ENCODE data around the gene MON1B. TPM values are rescaled to one million over a fixed set of nuclear protein-coding genes. Genes with fewer than 3 reads are reported as not detected.
A peak's percentile ranks its signal among the peaks of the same experiment; 100 is the strongest.
"Not testable (repeated sequence)": the region's sequence is repeated elsewhere in the genome, so short reads cannot be mapped to it uniquely, and the experiment has no call there.

The MON1B gene
- polyA plus RNA-seq, 1 donor from 2014 or later: 33.2 TPM

DNA sequence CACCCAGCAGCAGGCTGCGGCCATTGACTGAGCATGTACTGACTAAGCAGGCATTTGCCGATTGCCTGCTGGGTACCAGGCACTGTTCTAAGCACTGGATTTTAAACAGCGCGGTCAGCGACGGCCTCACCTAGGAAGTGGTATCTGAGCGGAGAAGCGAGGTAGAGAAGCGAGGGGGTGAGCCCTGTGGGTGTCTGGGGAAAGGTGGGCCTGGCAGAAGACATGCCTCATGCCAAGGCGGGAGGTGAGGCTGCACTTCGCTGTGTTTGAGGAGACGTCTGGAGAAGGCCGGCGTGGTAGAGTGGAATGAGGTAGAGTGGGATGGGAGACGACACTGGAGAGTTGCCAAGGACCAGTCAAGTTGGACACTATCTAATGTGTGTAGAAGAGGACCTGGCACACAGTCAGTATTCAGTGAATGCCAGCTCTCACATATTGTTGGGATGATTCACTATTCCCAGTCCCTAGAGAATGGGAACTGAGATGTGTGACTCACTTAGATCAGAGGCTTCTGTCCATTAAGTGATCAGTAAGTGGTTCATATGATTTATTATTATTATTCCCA lies 22.6 kb downstream of the MON1B start:
- Mint-ChIP-seq H3K4me3 (peak overlapping the region; percentile 81 to 96 (median 86)), H3K9me3 (no peaks in the 10 kb centered on the region), H3K36me3 (no peaks in the 10 kb centered on the region), H3K27ac (no peak overlapping the region), H3K27me3 (no peaks in the 10 kb centered on the region), H3K4me1 (peaks cover 0 to 6% (median 1%) of the 10 kb centered on the region in 3 donors)

DNA sequence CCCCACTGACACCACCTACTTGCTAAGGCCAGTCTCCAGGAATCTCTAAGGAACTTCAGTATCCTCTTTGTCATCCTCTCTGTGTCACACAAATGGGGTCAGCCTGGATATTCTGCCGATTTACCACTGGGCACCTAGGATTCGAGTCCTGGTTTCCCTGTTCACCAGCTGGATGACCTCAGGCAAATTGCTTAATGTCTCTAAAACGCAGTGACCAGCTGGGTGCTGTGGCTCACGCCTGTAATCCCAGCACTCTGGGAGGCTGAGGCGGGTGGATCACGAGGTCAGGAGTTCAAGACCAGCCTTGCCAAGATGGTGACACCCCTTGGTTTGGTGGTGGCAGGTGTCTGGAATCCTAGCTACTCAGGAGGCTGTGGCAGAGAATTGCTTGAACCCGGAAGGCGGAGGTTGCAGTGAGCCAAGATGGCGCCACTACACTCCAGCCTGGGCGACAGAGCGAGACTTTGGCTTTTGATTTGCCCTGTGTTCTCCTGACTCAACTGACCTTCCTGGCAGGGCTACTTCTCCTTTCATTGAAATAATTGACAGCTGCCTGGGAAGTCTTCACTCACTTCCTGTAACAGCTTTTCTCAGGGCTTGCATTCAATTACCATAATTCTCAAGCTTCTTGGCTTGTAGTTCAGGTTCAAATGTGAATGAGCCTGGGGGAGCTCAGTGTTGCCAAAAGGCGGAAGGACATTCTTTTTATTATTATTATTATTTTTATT lies 23.6 kb downstream of the MON1B start:
- H3K27ac Mint-ChIP-seq: no peak overlapping the region
- no peaks in the 10 kb centered on the region for H3K27me3 Mint-ChIP-seq
- peaks cover 0 to 6% (median 1%) of the 10 kb centered on the region in 3 donors for H3K4me1 Mint-ChIP-seq
- no peaks in the 10 kb centered on the region for H3K9me3 Mint-ChIP-seq
- peak overlapping the region in 1 of 4 donors; percentile 81 for H3K4me3 Mint-ChIP-seq
- no peaks in the 10 kb centered on the region for H3K36me3 Mint-ChIP-seq

DNA sequence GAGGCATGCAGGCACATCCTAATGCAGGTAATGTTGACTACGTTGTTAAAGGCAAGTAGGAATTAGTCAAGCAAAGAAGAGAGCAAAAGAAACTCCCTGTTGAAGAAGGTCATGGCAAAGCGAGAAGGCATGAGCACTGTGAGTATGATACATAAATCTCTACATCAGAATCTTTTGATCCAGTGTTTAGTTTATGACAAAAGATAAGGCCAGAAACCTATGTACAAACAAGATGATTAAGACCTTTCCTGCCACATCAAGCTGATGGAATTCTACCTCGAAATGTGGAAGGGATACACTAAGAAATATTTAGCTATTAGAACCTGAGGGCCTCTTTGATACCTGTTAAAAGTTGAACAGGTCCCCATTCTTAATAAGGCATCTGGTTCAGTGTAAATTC lies 28.4 kb downstream of the MON1B start:
- Mint-ChIP-seq H3K9me3 (no peaks in the 10 kb centered on the region), H3K4me1 (no peaks in the 10 kb centered on the region), H3K27me3 (no peaks in the 10 kb centered on the region), H3K36me3 (peaks cover 2% of the 10 kb centered on the region), H3K27ac (no peak overlapping the region), H3K4me3 (no peak overlapping the region)

DNA sequence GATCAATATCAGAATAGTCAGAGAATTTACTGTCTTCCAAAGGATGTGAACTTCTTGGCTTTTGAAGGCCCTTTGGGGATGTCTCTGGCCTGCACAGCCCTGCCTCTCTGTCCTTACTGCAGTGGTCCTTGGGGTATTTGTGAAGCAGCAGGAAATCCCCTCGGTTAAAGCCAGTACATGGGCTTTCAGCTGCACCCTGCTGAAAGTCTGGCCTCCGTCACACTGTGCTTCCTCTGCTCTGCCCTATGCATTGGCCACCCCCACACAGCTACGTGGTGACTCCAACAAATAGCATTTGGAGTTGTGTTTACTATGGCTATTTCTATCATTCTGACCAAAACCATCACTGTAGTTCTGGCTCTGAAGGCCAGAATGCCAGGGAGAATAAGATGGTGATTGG lies 29.4 kb downstream of the MON1B start:
- H3K4me3 Mint-ChIP-seq: no peak overlapping the region

DNA sequence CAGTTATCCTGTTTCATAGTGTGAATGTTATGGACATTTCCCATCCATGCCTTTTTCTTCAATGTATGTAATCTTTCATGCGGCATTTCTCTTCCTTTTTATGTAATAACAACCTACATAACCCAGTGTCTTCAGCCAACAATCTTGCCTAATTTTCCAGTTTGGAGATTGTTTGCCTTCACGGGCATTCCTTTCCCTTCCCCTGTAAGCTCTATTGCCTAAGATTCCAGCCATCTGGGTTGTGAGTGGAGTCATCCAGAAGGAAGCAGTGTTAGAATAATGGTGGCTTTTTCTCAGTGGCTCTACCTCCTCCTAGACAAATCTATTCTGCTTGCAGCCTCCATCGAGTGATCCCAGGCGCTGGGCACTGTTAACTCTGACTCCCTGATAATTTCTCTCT lies 30.5 kb downstream of the MON1B start:
- H3K27ac Mint-ChIP-seq: no peak overlapping the region
- H3K4me3 Mint-ChIP-seq: no peak overlapping the region
- peaks cover 1% of the 10 kb centered on the region for H3K27me3 Mint-ChIP-seq
- no peaks in the 10 kb centered on the region for H3K9me3 Mint-ChIP-seq
- no peaks in the 10 kb centered on the region for H3K4me1 Mint-ChIP-seq
- H3K36me3 Mint-ChIP-seq: peaks cover 2% of the 10 kb centered on the region

More for the DNA sequence above, 29.4 kb downstream of the MON1B start:
- Mint-ChIP-seq H3K27me3 (peaks cover 1% of the 10 kb centered on the region), H3K36me3 (peaks cover 2% of the 10 kb centered on the region), H3K27ac (no peak overlapping the region), H3K9me3 (no peaks in the 10 kb centered on the region), H3K4me1 (no peaks in the 10 kb centered on the region)

DNA sequence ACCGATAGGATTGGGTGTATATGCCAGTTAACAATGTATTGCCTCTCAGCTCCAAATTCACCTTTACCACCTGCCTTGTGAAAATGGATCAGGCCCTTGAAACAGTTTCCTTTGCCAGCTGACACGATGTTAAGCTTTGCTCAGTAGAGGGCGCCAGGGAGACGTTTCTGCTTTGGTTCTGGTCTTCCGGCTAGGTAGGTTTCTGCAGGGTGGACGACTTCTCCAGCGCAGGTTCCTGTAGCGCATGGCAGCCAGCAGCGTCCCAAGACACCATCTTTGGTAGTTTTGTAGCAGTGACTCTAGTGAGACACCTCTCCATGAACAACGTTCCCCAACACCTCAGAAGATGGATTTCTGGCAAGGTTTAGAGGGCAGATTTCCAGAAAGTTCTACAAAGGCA lies 32.2 kb downstream of the MON1B start:
- no peaks in the 10 kb centered on the region for H3K4me1 Mint-ChIP-seq
- H3K9me3 Mint-ChIP-seq: no peaks in the 10 kb centered on the region
- peaks cover 2% of the 10 kb centered on the region for H3K36me3 Mint-ChIP-seq
- no peak overlapping the region for H3K4me3 Mint-ChIP-seq
- peaks cover 1% of the 10 kb centered on the region for H3K27me3 Mint-ChIP-seq
- H3K27ac Mint-ChIP-seq: no peak overlapping the region

DNA sequence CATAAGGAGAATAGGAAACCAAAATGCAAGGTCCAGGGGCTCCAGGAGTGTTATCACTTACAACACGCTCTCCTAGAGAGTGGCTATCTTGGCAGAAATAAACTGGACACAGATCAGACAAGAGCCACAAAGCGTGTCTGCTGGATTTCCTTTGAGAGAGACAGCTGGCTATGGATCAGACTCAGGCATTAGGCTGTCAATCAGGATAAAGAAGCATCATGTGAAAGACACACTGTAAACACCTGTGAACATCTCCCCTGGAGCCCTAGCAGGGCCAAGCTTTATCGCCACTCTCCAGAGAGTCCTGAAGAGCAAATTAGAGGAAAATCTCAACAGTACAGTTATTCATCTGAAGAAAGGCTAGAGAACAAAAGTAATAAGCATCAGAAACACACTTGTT lies 34.2 kb downstream of the MON1B start:
- Mint-ChIP-seq H3K27me3 (peaks cover 5% of the 10 kb centered on the region), H3K9me3 (no peaks in the 10 kb centered on the region), H3K4me3 (no peak overlapping the region), H3K4me1 (no peaks in the 10 kb centered on the region), H3K27ac (no peak overlapping the region), H3K36me3 (no peaks in the 10 kb centered on the region)

DNA sequence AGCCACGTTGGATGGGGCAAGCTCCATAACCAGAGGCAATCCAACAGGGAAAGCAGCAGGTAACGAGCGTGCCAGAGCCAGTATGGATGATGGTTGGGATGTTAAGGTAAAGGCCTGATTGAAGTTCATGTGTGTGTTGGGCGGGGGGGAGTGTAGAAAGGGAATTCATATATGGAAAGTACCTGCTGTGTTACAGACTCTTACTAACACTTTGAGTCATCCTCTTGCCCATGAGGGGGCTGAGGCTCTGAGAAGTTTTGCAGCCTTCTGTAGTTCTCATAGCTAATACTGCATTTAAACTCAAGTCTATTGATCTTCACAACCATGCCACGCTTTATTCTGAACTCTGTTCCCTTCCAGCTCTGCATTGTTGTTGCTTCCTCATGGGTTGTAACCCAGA lies 36.8 kb downstream of the MON1B start:
- H3K4me1 Mint-ChIP-seq: no peaks in the 10 kb centered on the region
- no peak overlapping the region for H3K4me3 Mint-ChIP-seq
- H3K36me3 Mint-ChIP-seq: no peaks in the 10 kb centered on the region
- H3K9me3 Mint-ChIP-seq: no peaks in the 10 kb centered on the region
- peak overlapping the region in 1 of 3 donors; percentile 50 for H3K27ac Mint-ChIP-seq
- H3K27me3 Mint-ChIP-seq: peaks cover 7% of the 10 kb centered on the region

DNA sequence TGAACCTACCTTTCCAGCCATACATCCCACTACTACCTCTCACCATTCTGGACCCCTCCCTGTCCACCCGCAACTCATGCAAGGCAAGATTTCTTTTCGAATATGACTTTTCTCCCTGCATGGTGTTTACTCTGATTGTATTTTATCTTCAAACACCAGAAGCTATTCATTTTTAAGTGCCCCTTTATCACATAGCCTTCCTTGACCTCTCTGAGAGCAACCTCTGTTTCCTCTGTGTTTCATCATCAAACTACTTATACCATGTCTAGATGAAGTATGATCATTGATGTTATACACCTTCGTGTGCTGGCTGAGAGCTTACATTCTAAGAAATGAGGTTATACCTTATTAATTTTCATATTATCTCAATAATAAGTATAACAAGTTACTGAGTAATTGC lies 40.1 kb downstream of the MON1B start:
- Mint-ChIP-seq H3K4me1 (no peaks in the 10 kb centered on the region), H3K4me3 (no peak overlapping the region), H3K9me3 (no peaks in the 10 kb centered on the region), H3K27me3 (peaks cover 11% of the 10 kb centered on the region), H3K36me3 (no peaks in the 10 kb centered on the region), H3K27ac (no peak overlapping the region)

DNA sequence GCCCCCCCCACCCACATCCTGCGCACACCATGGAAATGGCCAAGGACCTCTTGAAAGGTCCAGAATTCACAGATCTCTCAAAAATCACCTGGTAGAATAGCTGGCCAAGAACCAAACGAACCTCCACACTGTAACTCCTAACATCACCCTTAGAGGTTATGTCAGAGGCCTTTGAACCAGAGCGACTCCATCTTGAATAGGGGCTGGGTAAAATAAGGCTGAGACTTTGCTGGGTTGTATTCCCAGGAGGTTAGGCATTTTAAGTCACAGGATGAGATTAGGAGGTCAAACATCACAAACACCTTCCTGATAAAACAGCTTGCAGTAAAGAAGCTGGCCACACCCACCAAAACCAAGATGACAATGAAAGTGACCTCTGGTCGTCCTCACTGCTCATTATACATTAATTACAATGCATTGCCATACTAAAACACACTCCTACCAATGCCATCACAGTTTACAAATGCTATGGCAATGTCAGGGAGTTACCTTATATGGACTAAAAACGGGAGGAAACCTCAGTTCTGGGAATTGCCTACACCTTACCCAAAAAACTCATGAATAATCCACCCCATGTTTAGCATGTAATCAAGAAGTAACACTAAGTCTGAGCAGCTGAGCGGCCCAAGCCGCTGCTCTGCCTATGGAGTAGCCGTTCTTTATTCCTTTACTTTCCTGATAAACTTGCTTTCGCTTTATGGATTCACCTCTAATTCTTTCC lies 43.0 kb downstream of the MON1B start:
- no peak overlapping the region for H3K4me3 Mint-ChIP-seq
- no peak overlapping the region for H3K27ac Mint-ChIP-seq
- H3K27me3 Mint-ChIP-seq: peaks cover 14% of the 10 kb centered on the region
- peaks cover 0 to 1% (median 0%) of the 10 kb centered on the region in 3 donors for H3K4me1 Mint-ChIP-seq
- H3K36me3 Mint-ChIP-seq: no peaks in the 10 kb centered on the region
- H3K9me3 Mint-ChIP-seq: no peaks in the 10 kb centered on the region

DNA sequence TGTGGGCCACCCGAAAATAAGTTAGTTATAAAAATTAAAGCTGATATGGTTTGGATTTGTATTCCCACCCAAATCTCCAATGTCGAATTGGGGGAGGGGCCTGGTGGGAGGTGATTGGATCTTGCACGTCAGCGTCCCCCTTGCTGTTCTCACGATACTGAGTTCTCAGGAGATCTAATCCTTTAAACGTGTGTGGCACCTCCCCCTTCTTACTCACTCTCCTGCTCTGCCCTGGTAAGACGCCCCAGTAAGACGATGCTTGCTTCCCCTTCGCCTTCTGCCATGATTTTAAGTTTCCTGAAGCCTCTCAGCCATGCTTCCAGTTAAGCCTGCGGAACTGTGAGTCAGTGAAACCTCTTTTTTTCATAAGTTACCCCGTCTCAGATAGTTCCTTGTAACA lies 43.6 kb downstream of the MON1B start:
- Mint-ChIP-seq H3K4me3 (peak overlapping the region in 1 of 4 donors; percentile 18), H3K9me3 (no peaks in the 10 kb centered on the region), H3K27me3 (peaks cover 13% of the 10 kb centered on the region), H3K4me1 (peaks cover 0 to 1% (median 0%) of the 10 kb centered on the region in 3 donors), H3K27ac (no peak overlapping the region), H3K36me3 (no peaks in the 10 kb centered on the region)

DNA sequence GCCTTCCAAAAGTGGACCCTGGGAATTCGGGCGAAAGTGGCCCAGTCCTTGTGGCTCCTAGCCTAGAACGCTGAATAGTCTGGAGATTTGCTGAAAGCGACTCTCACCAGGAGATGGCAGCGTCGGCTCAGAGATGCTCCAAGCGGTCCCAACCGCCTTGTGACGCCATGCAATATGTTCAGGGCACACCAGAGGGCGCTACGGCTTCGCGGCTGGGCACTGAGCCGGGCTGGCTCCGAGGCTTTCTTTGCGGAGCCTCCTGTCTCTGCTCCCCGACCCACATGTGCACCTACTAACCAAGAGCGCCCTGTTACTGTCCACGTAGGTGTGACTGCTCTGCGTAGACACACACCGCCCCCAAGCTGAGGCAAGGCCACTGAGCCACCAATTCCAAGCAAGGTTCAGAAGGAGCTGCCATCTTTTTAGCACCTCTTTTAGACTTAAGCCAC lies 45.1 kb downstream of the MON1B start:
- H3K27ac Mint-ChIP-seq: peak overlapping the region in 1 of 3 donors; percentile 13
- no peaks in the 10 kb centered on the region for H3K9me3 Mint-ChIP-seq
- no peaks in the 10 kb centered on the region for H3K36me3 Mint-ChIP-seq
- peaks cover 0 to 1% (median 0%) of the 10 kb centered on the region in 3 donors for H3K4me1 Mint-ChIP-seq
- H3K27me3 Mint-ChIP-seq: peaks cover 12% of the 10 kb centered on the region
- H3K4me3 Mint-ChIP-seq: peak overlapping the region in 3 of 4 donors; percentile 36 to 71 (median 60)

DNA sequence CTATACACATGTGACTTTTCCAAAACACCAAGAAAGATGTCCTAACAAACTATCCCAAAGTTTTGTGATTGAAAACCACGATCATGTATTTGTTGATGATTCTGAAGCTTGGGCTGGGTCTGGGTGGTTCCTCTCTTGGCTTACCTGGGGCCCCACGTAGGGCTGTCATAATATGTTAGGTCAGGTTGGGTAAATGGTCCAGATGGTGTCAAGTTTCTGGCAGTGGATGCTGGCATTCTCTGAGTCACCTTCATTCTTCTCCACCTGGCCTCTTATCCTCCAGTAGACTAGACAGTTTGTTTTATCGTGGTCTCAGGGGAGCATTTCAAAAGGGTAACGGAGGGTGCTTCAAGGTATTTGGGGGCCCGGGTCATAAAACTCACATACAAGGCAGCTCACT lies 47.6 kb downstream of the MON1B start:
- H3K27ac Mint-ChIP-seq: no peak overlapping the region
- H3K27me3 Mint-ChIP-seq: peaks cover 10% of the 10 kb centered on the region
- H3K9me3 Mint-ChIP-seq: peaks cover 0 to 4% (median 2%) of the 10 kb centered on the region in 3 donors
- no peak overlapping the region for H3K4me3 Mint-ChIP-seq
- H3K4me1 Mint-ChIP-seq: peaks cover 0 to 1% (median 0%) of the 10 kb centered on the region in 3 donors
- no peaks in the 10 kb centered on the region for H3K36me3 Mint-ChIP-seq

DNA sequence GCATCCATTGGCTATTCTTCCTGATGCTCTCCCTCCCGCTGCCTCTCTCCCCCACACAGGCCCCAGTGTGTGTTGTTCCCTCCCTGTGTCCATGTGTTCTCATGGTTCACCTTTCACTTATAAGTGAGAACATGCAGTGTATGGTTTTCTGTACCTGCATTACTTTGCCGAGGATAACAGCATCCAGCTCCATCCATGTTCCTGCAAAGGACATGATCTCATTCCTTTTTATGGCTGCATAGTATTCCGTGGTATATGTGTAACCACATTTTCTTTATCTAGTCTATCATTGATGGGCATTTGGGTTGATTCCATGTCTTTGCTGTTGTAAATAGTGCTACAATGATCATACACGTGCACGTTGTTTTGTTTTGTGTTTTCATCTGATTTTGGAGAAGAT lies 51.5 kb downstream of the MON1B start:
- H3K4me1 Mint-ChIP-seq, H3K9me3 Mint-ChIP-seq, H3K36me3 Mint-ChIP-seq, H3K27ac Mint-ChIP-seq, H3K4me3 Mint-ChIP-seq, H3K27me3 Mint-ChIP-seq: not testable (repeated sequence)

DNA sequence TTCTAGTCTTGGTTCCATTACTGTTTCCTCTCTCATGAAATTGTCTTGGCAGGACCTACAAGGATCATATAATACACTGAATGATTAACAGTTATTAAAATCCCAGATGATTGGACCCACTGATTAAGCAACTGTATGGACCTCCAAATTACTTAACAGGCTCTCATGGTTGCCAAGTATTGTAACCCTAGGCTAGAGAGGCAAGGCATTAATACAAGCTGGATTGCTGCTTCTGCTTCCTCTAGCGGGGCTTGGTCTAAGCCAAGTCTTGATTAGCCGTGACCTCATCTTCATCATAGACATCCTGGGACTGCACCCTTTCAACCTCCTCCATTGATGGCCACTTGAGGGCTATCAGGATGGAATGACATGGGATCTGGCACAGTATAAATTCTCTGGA lies 55.2 kb downstream of the MON1B start:
- Mint-ChIP-seq H3K27me3 (peaks cover 2% of the 10 kb centered on the region), H3K4me1 (no peaks in the 10 kb centered on the region)

More for the DNA sequence above, 55.2 kb downstream of the MON1B start:
- Mint-ChIP-seq H3K9me3 (peaks cover 1 to 4% (median 2%) of the 10 kb centered on the region in 3 donors), H3K27ac (peak overlapping the region in 1 of 3 donors; percentile 24), H3K4me3 (no peak overlapping the region), H3K36me3 (no peaks in the 10 kb centered on the region)

Data from IgD-negative memory B cell (primary cell).